SK-N-MC (cell line): ENCODE measurements around the gene FIP1L1.

Source experiments
- EZH2 ChIP-seq: fragments of 200-600 bp; sonication (generic); IDR thresholded peaks from one replicate; pipeline ENCODE4 v1.6.1; 2017; ENCODE audit warnings: antibody characterized with exemption
- POLR2AphosphoS5 ChIP-seq: IDR thresholded peaks from 2 replicates; pipeline ENCODE4 v1.6.1; 2012; ENCODE audit warnings: mild to moderate bottlenecking, low read depth, low read length, borderline replicate concordance

- TF ChIP-seq POLR2AphosphoS5 (no peak), EZH2 (no peak)
These were observed 21.4 kb upstream of the FIP1L1 start for GRCh38 chr4:53355930-53356521.
